Activated naive CD8-positive, alpha-beta T cell treated with anti-CD3 and anti-CD28 coated beads, Interleukin-2, amount 50 U/mL, for 24 hours (primary cell): ENCODE measurements around the gene MPPED2.

ENCODE experiments used
- ATAC-seq: fragments of 150-1000 bp; cut with Tn5 transposase; one replicate; pipeline ENCODE4 v1.10.0; 2021
- DNase-seq: peaks from one replicate; pipeline ENCODE4 v3.0.0; 2021
- H3K27ac Mint-ChIP-seq: one replicate; pipeline ENCODE4 v1.8.0; 2021; ENCODE audit warnings: mild to moderate bottlenecking, mixed read lengths
- H3K27me3 Mint-ChIP-seq: one replicate; pipeline ENCODE4 v1.8.0; 2021; ENCODE audit warnings: mixed read lengths
- H3K36me3 Mint-ChIP-seq: one replicate; pipeline ENCODE4 v1.8.0; 2021; ENCODE audit warnings: low read depth, mixed read lengths
- H3K4me1 Mint-ChIP-seq: one replicate; pipeline ENCODE4 v1.8.0; 2021; ENCODE audit warnings: mixed read lengths
- H3K4me3 Mint-ChIP-seq: one replicate; pipeline ENCODE4 v1.8.0; 2021; ENCODE audit warnings: mild to moderate bottlenecking, moderate library complexity, mixed read lengths
- H3K9me3 Mint-ChIP-seq: one replicate; pipeline ENCODE4 v1.8.0; 2021; ENCODE audit warnings: mixed read lengths

MPPED2 gene

GRCh38 chr11:30526558-30526957, 59.6 kb downstream of the MPPED2 start:
- no peak for DNase-seq
- H3K4me3 Mint-ChIP-seq, result no peak overlapping the region

GRCh38 chr11:30522536-30523243, 63.5 kb downstream of the MPPED2 start:
- ATAC-seq (no peak), DNase-seq (no peak)
- Mint-ChIP-seq H3K27ac (no peak overlapping the region), H3K9me3 (no peaks in the 10 kb centered on the region), H3K27me3 (peaks cover 1% of the 10 kb centered on the region), H3K4me3 (no peak overlapping the region), H3K36me3 (no peaks in the 10 kb centered on the region), H3K4me1 (no peaks in the 10 kb centered on the region)

More at GRCh38 chr11:30526558-30526957, 59.6 kb downstream of the MPPED2 start:
- no peak overlapping the region for H3K27ac Mint-ChIP-seq
- no peaks in the 10 kb centered on the region for H3K27me3 Mint-ChIP-seq
- no peaks in the 10 kb centered on the region for H3K9me3 Mint-ChIP-seq
- H3K4me1 Mint-ChIP-seq, result no peaks in the 10 kb centered on the region
- no peak for ATAC-seq
- H3K36me3 Mint-ChIP-seq, result no peaks in the 10 kb centered on the region

GRCh38 chr11:30521297-30522071, 64.7 kb downstream of the MPPED2 start:
- no peaks in the 10 kb centered on the region for H3K9me3 Mint-ChIP-seq
- no peaks in the 10 kb centered on the region for H3K4me1 Mint-ChIP-seq
- no peak for ATAC-seq
- no peaks in the 10 kb centered on the region for H3K36me3 Mint-ChIP-seq
- no peak for DNase-seq
- H3K27ac Mint-ChIP-seq, result no peak overlapping the region
- peaks cover 6% of the 10 kb centered on the region for H3K27me3 Mint-ChIP-seq
- no peak overlapping the region for H3K4me3 Mint-ChIP-seq

GRCh38 chr11:30513087-30513486, 73.1 kb downstream of the MPPED2 start:
- Mint-ChIP-seq H3K36me3 (no peaks in the 10 kb centered on the region), H3K27ac (no peak overlapping the region), H3K27me3 (peaks cover 16% of the 10 kb centered on the region), H3K9me3 (no peaks in the 10 kb centered on the region), H3K4me1 (peaks cover 4% of the 10 kb centered on the region), H3K4me3 (no peak overlapping the region)
- DNase-seq, result no peak
- no peak for ATAC-seq

- Mint-ChIP-seq H3K27ac (no peak overlapping the region), H3K4me3 (no peak overlapping the region), H3K36me3 (no peaks in the 10 kb centered on the region), H3K27me3 (peaks cover 12% of the 10 kb centered on the region), H3K9me3 (no peaks in the 10 kb centered on the region), H3K4me1 (peaks cover 4% of the 10 kb centered on the region)
- DNase-seq, result no peak
- no peak for ATAC-seq
Measured at GRCh38 chr11:30511408-30511807, 74.7 kb downstream of the MPPED2 start.

GRCh38 chr11:30510750-30511149, 75.4 kb downstream of the MPPED2 start:
- Mint-ChIP-seq H3K4me1 (peaks cover 4% of the 10 kb centered on the region), H3K36me3 (no peaks in the 10 kb centered on the region), H3K27me3 (peaks cover 12% of the 10 kb centered on the region), H3K27ac (no peak overlapping the region), H3K9me3 (no peaks in the 10 kb centered on the region), H3K4me3 (no peak overlapping the region)
- DNase-seq (no peak), ATAC-seq (no peak)

GRCh38 chr11:30509364-30509763, 76.8 kb downstream of the MPPED2 start:
- no peaks in the 10 kb centered on the region for H3K36me3 Mint-ChIP-seq
- H3K4me1 Mint-ChIP-seq, result peaks cover 4% of the 10 kb centered on the region
- ATAC-seq, result no peak
- peaks cover 15% of the 10 kb centered on the region for H3K27me3 Mint-ChIP-seq
- DNase-seq, result no peak
- no peak overlapping the region for H3K27ac Mint-ChIP-seq
- no peak overlapping the region for H3K4me3 Mint-ChIP-seq
- H3K9me3 Mint-ChIP-seq, result no peaks in the 10 kb centered on the region

GRCh38 chr11:30508594-30508993, 77.6 kb downstream of the MPPED2 start:
- H3K27me3 Mint-ChIP-seq, result peaks cover 12% of the 10 kb centered on the region
- no peak overlapping the region for H3K27ac Mint-ChIP-seq
- H3K36me3 Mint-ChIP-seq, result no peaks in the 10 kb centered on the region
- DNase-seq (no peak), ATAC-seq (no peak)
- H3K4me1 Mint-ChIP-seq, result peaks cover 4% of the 10 kb centered on the region
- H3K4me3 Mint-ChIP-seq, result no peak overlapping the region
- no peaks in the 10 kb centered on the region for H3K9me3 Mint-ChIP-seq

- Mint-ChIP-seq H3K4me3 (no peak overlapping the region), H3K27ac (no peak overlapping the region), H3K27me3 (peaks cover 8% of the 10 kb centered on the region), H3K4me1 (peaks cover 1% of the 10 kb centered on the region), H3K36me3 (no peaks in the 10 kb centered on the region), H3K9me3 (no peaks in the 10 kb centered on the region)
- DNase-seq, result no peak
- ATAC-seq, result no peak
Measured at GRCh38 chr11:30505603-30506002, 80.5 kb downstream of the MPPED2 start.

GRCh38 chr11:30504468-30504867, 81.7 kb downstream of the MPPED2 start:
- Mint-ChIP-seq H3K9me3 (no peaks in the 10 kb centered on the region), H3K4me3 (no peak overlapping the region), H3K27ac (no peak overlapping the region), H3K4me1 (no peaks in the 10 kb centered on the region), H3K36me3 (no peaks in the 10 kb centered on the region), H3K27me3 (peaks cover 8% of the 10 kb centered on the region)
- DNase-seq (no peak), ATAC-seq (no peak)

- Mint-ChIP-seq H3K4me1 (no peaks in the 10 kb centered on the region), H3K9me3 (no peaks in the 10 kb centered on the region), H3K4me3 (no peak overlapping the region), H3K27ac (no peak overlapping the region), H3K27me3 (peaks cover 8% of the 10 kb centered on the region), H3K36me3 (no peaks in the 10 kb centered on the region)
- no peak for DNase-seq
- no peak for ATAC-seq
Measured at GRCh38 chr11:30503156-30503555, 83.0 kb downstream of the MPPED2 start.

GRCh38 chr11:30502305-30502704, 83.8 kb downstream of the MPPED2 start:
- Mint-ChIP-seq H3K4me3 (no peak overlapping the region), H3K27ac (no peak overlapping the region), H3K27me3 (peaks cover 8% of the 10 kb centered on the region), H3K4me1 (no peaks in the 10 kb centered on the region), H3K9me3 (no peaks in the 10 kb centered on the region), H3K36me3 (no peaks in the 10 kb centered on the region)
- ATAC-seq (no peak), DNase-seq (no peak)

GRCh38 chr11:30501744-30502143, 84.4 kb downstream of the MPPED2 start:
- no peak overlapping the region for H3K4me3 Mint-ChIP-seq
- DNase-seq (no peak), ATAC-seq (no peak)
- peaks cover 7% of the 10 kb centered on the region for H3K27me3 Mint-ChIP-seq
- H3K9me3 Mint-ChIP-seq, result no peaks in the 10 kb centered on the region
- no peaks in the 10 kb centered on the region for H3K4me1 Mint-ChIP-seq
- no peaks in the 10 kb centered on the region for H3K36me3 Mint-ChIP-seq
- no peak overlapping the region for H3K27ac Mint-ChIP-seq

- no peak for DNase-seq
- Mint-ChIP-seq H3K9me3 (no peaks in the 10 kb centered on the region), H3K4me1 (no peaks in the 10 kb centered on the region), H3K36me3 (no peaks in the 10 kb centered on the region), H3K27ac (no peak overlapping the region), H3K27me3 (peaks cover 6% of the 10 kb centered on the region), H3K4me3 (no peak overlapping the region)
- no peak for ATAC-seq
Measured at GRCh38 chr11:30499940-30500339, 86.2 kb downstream of the MPPED2 start.

- no peak overlapping the region for H3K4me3 Mint-ChIP-seq
- no peak for ATAC-seq
- DNase-seq, result no peak
- H3K9me3 Mint-ChIP-seq, result no peaks in the 10 kb centered on the region
- H3K27me3 Mint-ChIP-seq, result no peaks in the 10 kb centered on the region
- no peak overlapping the region for H3K27ac Mint-ChIP-seq
- H3K4me1 Mint-ChIP-seq, result no peaks in the 10 kb centered on the region
- no peaks in the 10 kb centered on the region for H3K36me3 Mint-ChIP-seq
Measured at GRCh38 chr11:30497600-30497999, 88.6 kb downstream of the MPPED2 start.
